ENCODE results near the gene CCL19. TPM values are rescaled to one million over a fixed set of nuclear protein-coding genes. Genes with fewer than 3 reads are reported as not detected.

The CCL19 gene
- total and polyA plus RNA-seq, 2 experiments from 2014 or later = not detected

- H3F3A ChIP-seq (replicated peaks; ENCODE audit: low read depth) = no peaks in the 10 kb centered on the region
- ATAC-seq = no peak
- no peak overlapping the region for H3K4me3 Mint-ChIP-seq
Observed at GRCh38 chr9:34723141-34723540, 32.1 kb upstream of the CCL19 start.

More at GRCh38 chr9:34723141-34723540, 32.1 kb upstream of the CCL19 start:
- H3K27me3 ChIP-seq (ENCODE audit: insufficient read depth) = no peaks in the 10 kb centered on the region
- H3K36me3 ChIP-seq (ENCODE audit: insufficient read depth) = no peaks in the 10 kb centered on the region
- no peaks in the 10 kb centered on the region for H3K4me1 ChIP-seq (ENCODE audit: insufficient read depth)
- no peaks in the 10 kb centered on the region; the same call in 2 of the 3 replicates for H3K36me3 Mint-ChIP-seq (ENCODE audit: low read depth)
- no peaks in the 10 kb centered on the region for H3K79me2 ChIP-seq (replicated peaks; ENCODE audit: insufficient read depth)
- TF ChIP-seq REST (IDR thresholded peaks at IDR 0.05; ENCODE audit: unreplicated experiment) (no peak), EZH2phosphoT487 (IDR thresholded peaks at IDR 0.05; ENCODE audit: unreplicated experiment) (no peak), CTCF (conservative IDR thresholded peaks at IDR 0.05; ENCODE audit: low read depth in 2 of 2) (no peak), ETS1 (IDR thresholded peaks at IDR 0.05) (no peak), ZNF331 (CRISPR knock-in tag; IDR thresholded peaks at IDR 0.05; ENCODE audit: low read depth) (no peak), EZH2 (IDR thresholded peaks at IDR 0.05; ENCODE audit: low read depth, unreplicated experiment) (no peak), ZNF462 (CRISPR knock-in tag; IDR thresholded peaks at IDR 0.05) (no peak)
- no peak overlapping the region for H3K4me3 ChIP-seq
- H3K9me3 Mint-ChIP-seq = no peaks in the 10 kb centered on the region
- H3K4me1 Mint-ChIP-seq = no peaks in the 10 kb centered on the region
- peaks cover 5% of the 10 kb centered on the region for H3K27me3 Mint-ChIP-seq (ENCODE audit: insufficient read depth, low read depth, poor library complexity)
- H2AFZ ChIP-seq = no peak overlapping the region
- no peaks in the 10 kb centered on the region for H4K20me1 ChIP-seq (replicated peaks; ENCODE audit: insufficient read depth)
- no peak overlapping the region for H3K27ac Mint-ChIP-seq
- no peak overlapping the region for H3K4me2 ChIP-seq
- DNase-seq (ENCODE audit: low spot score) = no peak
- 0 out of 2 replicates have a peak, but pooled peaks cover 7% of the 10 kb centered on the region for H3K9me2 ChIP-seq (ENCODE audit: insufficient read depth)
- no peak overlapping the region for H3K27ac ChIP-seq (ENCODE audit: low read depth)

All from GM23338 (cell line).